Upper lobe of left lung (tissue), 4 donors: ENCODE results near the gene KRT39.
"Not testable (repeated sequence)": the region's sequence is repeated elsewhere in the genome, so short reads cannot be mapped to it uniquely, and the experiment has no call there.

Experiments used
- EP300 ChIP-seq, 4 donors: sonication (generic); formaldehyde crosslinking; IDR thresholded peaks; one replicate each; pipeline ENCODE4 v1.5.1; 2017; ENCODE audit warnings: antibody characterized with exemption in 4 of 4, control low read depth in 2 of 4
- TF ChIP-seq, protein P1 (sequence below), 6 experiments: fragments of 450-650 bp in 4 of 6; fragments of 200-600 bp in 2 of 6; sonication (generic) in 2 of 6; IDR thresholded peaks; one replicate each; pipeline ENCODE4 v1.5.1; 2016 to 2019; ENCODE audit warnings: antibody characterized with exemption in 6 of 6

DNA sequence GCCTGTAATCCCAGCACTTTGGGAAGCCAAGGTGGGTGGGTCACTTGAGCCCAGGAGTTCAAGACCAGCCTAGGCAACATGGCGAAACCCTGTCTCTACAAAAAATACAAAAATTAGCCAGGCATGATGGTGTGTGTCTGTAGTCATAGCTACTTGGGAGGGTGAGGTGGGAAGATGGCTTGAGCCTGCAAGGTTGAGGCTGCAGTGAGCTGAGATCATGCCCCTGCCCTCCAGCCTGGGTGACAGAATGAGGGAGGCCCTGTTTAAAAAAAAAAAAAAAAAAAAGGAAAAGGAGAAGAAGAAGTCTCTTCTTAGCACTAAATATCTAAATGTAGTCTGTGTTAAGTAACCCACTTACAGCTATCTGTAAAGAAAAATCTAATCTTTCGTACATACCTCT is 49.6 kb downstream of the KRT39 start:
- TF ChIP-seq, protein P1, sequence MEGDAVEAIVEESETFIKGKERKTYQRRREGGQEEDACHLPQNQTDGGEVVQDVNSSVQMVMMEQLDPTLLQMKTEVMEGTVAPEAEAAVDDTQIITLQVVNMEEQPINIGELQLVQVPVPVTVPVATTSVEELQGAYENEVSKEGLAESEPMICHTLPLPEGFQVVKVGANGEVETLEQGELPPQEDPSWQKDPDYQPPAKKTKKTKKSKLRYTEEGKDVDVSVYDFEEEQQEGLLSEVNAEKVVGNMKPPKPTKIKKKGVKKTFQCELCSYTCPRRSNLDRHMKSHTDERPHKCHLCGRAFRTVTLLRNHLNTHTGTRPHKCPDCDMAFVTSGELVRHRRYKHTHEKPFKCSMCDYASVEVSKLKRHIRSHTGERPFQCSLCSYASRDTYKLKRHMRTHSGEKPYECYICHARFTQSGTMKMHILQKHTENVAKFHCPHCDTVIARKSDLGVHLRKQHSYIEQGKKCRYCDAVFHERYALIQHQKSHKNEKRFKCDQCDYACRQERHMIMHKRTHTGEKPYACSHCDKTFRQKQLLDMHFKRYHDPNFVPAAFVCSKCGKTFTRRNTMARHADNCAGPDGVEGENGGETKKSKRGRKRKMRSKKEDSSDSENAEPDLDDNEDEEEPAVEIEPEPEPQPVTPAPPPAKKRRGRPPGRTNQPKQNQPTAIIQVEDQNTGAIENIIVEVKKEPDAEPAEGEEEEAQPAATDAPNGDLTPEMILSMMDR (IDR thresholded peaks at IDR 0.05), result not testable (repeated sequence)
- TF ChIP-seq EP300 (IDR thresholded peaks at IDR 0.05), result not testable (repeated sequence)
